ENCODE data around the gene PLEKHH2. TPM values are rescaled to one million over a fixed set of nuclear protein-coding genes. Genes with fewer than 3 reads are reported as not detected.
A peak's percentile ranks its signal among the peaks of the same experiment; 100 is the strongest.

PLEKHH2 gene
- total and polyA plus RNA-seq, 4 donors = 2.5 to 311 (median 18.3) TPM

DNA sequence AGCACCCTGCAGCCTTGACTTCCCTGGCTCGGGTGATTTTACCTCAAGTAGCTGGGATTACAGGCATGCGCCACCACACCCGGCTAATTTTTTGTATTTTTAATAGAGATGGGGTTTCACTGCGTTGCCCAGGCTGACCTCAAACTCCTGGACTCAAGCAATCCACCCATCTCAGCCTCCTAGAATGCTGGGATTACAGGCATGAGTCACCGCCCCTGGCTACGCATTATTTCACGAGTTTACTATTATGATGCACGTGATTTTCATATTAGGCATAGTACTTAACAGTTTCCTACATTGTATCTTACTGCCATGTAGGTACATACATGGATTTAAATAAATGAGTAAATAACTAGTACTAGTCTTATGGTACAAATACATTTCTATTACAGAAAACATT lies 141.2 kb downstream of the PLEKHH2 start:
- 96 to 98% methylated on average over 8 of the region's 8 CpGs for WGBS, 2 donors
- Histone ChIP-seq H3K27me3 (ENCODE audit: control insufficient read depth in 3 of 3, insufficient read depth in 3 of 3, low read length in 2 of 3) (no peaks in the 10 kb centered on the region), H3K4me1 (ENCODE audit: control insufficient read depth in 5 of 5, insufficient read depth in 5 of 5, low read length in 5 of 5) (peaks cover 0 to 19% (median 4%) of the 10 kb centered on the region in 5 donors), H3K9me3 (ENCODE audit: control insufficient read depth in 4 of 4, insufficient read depth in 3 of 4, low read length in 3 of 4) (no peaks in the 10 kb centered on the region), H3K9ac (ENCODE audit: insufficient read depth in 1 of 2, low read length in 2 of 2) (no peak overlapping the region), H3K36me3 (ENCODE audit: control insufficient read depth in 4 of 4, insufficient read depth in 4 of 4, low read length in 4 of 4) (peaks cover 6 to 19% (median 8%) of the 10 kb centered on the region in 4 donors), H3K27ac (ENCODE audit: low read depth in 1 of 2, low read length in 1 of 2) (no peak overlapping the region), H3K4me3 (no peak overlapping the region)
- no peak for DNase-seq
- TF ChIP-seq CTCF (IDR thresholded peaks at IDR 0.05; ENCODE audit: control extremely low read depth, extremely low read depth) = no peak
- ATAC-seq (ENCODE audit: insufficient read depth, low FRiP score) = no peak

DNA sequence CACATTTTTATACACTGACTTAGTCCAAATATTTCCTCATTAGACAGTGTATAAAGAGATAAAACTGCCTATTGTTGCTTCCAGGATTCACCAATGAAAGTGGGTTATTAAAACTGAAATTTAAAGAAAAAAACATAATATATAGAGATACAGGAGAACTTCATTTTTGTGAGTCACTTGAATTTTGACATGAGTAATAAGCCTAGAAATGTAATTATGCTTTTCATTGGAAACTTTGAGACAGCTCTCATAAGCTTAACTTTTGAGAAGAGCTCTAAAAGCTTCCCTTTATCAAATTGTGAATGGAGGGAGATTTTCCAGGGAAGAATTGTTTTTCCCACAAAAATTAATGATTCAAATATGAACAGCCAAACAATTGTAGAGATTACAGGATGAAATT lies 150.8 kb downstream of the PLEKHH2 start:
- H3K36me3 ChIP-seq (ENCODE audit: control insufficient read depth in 4 of 4, insufficient read depth in 4 of 4, low read length in 4 of 4) = peaks cover 0 to 33% (median 9%) of the 10 kb centered on the region in 4 donors
- H3K9me3 ChIP-seq (ENCODE audit: control insufficient read depth in 4 of 4, insufficient read depth in 3 of 4, low read length in 3 of 4) = no peaks in the 10 kb centered on the region
- no peak for TF ChIP-seq CTCF (IDR thresholded peaks at IDR 0.05; ENCODE audit: control extremely low read depth, extremely low read depth)
- H3K9ac ChIP-seq (ENCODE audit: insufficient read depth in 1 of 2, low read length in 2 of 2) = no peak overlapping the region
- no peak overlapping the region for H3K27ac ChIP-seq (ENCODE audit: low read depth in 1 of 2, low read length in 1 of 2)
- DNase-seq = no peak
- H3K4me3 ChIP-seq = no peak overlapping the region
- H3K4me1 ChIP-seq (ENCODE audit: control insufficient read depth in 5 of 5, insufficient read depth in 5 of 5, low read length in 5 of 5) = peaks cover 0 to 56% (median 0%) of the 10 kb centered on the region in 5 donors
- no peak for ATAC-seq (ENCODE audit: insufficient read depth, low FRiP score)
- no peaks in the 10 kb centered on the region for H3K27me3 ChIP-seq (ENCODE audit: control insufficient read depth in 3 of 3, insufficient read depth in 3 of 3, low read length in 2 of 3)

DNA sequence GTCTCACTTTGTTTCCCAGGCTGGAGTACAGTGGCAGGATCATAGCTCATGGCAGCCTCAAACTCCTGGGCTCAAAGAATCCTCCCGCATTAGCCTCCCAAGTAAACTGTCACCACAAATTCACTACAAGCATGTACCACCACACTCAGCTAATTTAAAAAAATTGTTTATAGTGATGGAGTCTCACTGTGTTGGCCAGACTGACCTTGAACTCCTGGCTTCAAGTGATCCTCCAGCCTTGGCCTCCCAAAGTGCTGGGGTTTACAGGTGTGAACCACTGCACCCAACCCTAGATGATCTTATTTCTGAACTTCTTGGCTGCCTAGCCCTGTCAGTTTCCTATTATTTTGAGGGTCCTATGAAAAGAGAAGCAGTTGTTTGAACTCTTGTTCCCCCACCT lies 151.6 kb downstream of the PLEKHH2 start:
- TF ChIP-seq CTCF (IDR thresholded peaks at IDR 0.05; ENCODE audit: control extremely low read depth, extremely low read depth) = no peak
- Histone ChIP-seq H3K9me3 (ENCODE audit: control insufficient read depth in 4 of 4, insufficient read depth in 3 of 4, low read length in 3 of 4) (no peaks in the 10 kb centered on the region), H3K4me3 (no peak overlapping the region), H3K36me3 (ENCODE audit: control insufficient read depth in 4 of 4, insufficient read depth in 4 of 4, low read length in 4 of 4) (peaks cover under 1 to 33% (median 10%) of the 10 kb centered on the region in 4 donors), H3K27ac (ENCODE audit: low read depth in 1 of 2, low read length in 1 of 2) (no peak overlapping the region), H3K9ac (ENCODE audit: insufficient read depth in 1 of 2, low read length in 2 of 2) (peak overlapping the region in 1 of 2 donors; percentile 60), H3K27me3 (ENCODE audit: control insufficient read depth in 3 of 3, insufficient read depth in 3 of 3, low read length in 2 of 3) (no peaks in the 10 kb centered on the region), H3K4me1 (ENCODE audit: control insufficient read depth in 5 of 5, insufficient read depth in 5 of 5, low read length in 5 of 5) (peaks cover 0 to 57% (median 0%) of the 10 kb centered on the region in 5 donors)
- no peak for DNase-seq
- ATAC-seq (ENCODE audit: insufficient read depth, low FRiP score) = no peak
- 96 to 97% methylated on average over 1 of the region's 1 CpG for WGBS, 2 donors

GRCh38 chr2:43790147-43790546 lies 153.1 kb downstream of the PLEKHH2 start:
- 73 to 83% methylated on average over 5 of the region's 5 CpGs for WGBS, 2 donors
- no peak overlapping the region for H3K27ac ChIP-seq (ENCODE audit: low read depth in 1 of 2, low read length in 1 of 2)
- DNase-seq = peak in 2 of 3 donors; percentile 95 to 98

More at GRCh38 chr2:43790147-43790546, 153.1 kb downstream of the PLEKHH2 start:
- H3K36me3 ChIP-seq (ENCODE audit: control insufficient read depth in 4 of 4, insufficient read depth in 4 of 4, low read length in 4 of 4) = peaks cover 1 to 31% (median 9%) of the 10 kb centered on the region in 4 donors
- ATAC-seq (ENCODE audit: insufficient read depth, low FRiP score) = no peak
- TF ChIP-seq CTCF (IDR thresholded peaks at IDR 0.05; ENCODE audit: control extremely low read depth, extremely low read depth) = no peak
- no peak overlapping the region for H3K9ac ChIP-seq (ENCODE audit: insufficient read depth in 1 of 2, low read length in 2 of 2)
- H3K27me3 ChIP-seq (ENCODE audit: control insufficient read depth in 3 of 3, insufficient read depth in 3 of 3, low read length in 2 of 3) = no peaks in the 10 kb centered on the region
- peaks cover 0 to 67% (median 0%) of the 10 kb centered on the region in 5 donors for H3K4me1 ChIP-seq (ENCODE audit: control insufficient read depth in 5 of 5, insufficient read depth in 5 of 5, low read length in 5 of 5)
- no peak overlapping the region for H3K4me3 ChIP-seq
- H3K9me3 ChIP-seq (ENCODE audit: control insufficient read depth in 4 of 4, insufficient read depth in 3 of 4, low read length in 3 of 4) = no peaks in the 10 kb centered on the region

All from lung (tissue), 12 donors.